Mucosa of stomach (tissue), 1 donor: ENCODE measurements around the gene WLS.

Experiments used
- H3K27me3 ChIP-seq: one replicate; pipeline ENCODE4 v1.7.0; 2013; ENCODE audit warnings: mild to moderate bottlenecking, low read length; ENCODE audit not compliant: control insufficient read depth, insufficient read depth
- H3K36me3 ChIP-seq: one replicate; pipeline ENCODE4 v1.7.0; 2013; ENCODE audit warnings: low read length; ENCODE audit not compliant: control insufficient read depth, insufficient read depth
- H3K4me1 ChIP-seq: one replicate; pipeline ENCODE4 v1.7.0; 2013; ENCODE audit warnings: mild to moderate bottlenecking, low read length; ENCODE audit not compliant: control insufficient read depth, insufficient read depth
- H3K4me3 ChIP-seq: one replicate; pipeline ENCODE4 v1.7.0; 2013; ENCODE audit warnings: low read length
- H3K9ac ChIP-seq: one replicate; pipeline ENCODE4 v1.7.0; 2013; ENCODE audit warnings: mild to moderate bottlenecking, low read length, moderate library complexity
- H3K9me3 ChIP-seq: one replicate; pipeline ENCODE4 v1.7.0; 2013; ENCODE audit warnings: mild to moderate bottlenecking, low read length, moderate library complexity; ENCODE audit not compliant: control insufficient read depth
- donor health status: Pancreatic carcinoma.

The WLS gene

DNA sequence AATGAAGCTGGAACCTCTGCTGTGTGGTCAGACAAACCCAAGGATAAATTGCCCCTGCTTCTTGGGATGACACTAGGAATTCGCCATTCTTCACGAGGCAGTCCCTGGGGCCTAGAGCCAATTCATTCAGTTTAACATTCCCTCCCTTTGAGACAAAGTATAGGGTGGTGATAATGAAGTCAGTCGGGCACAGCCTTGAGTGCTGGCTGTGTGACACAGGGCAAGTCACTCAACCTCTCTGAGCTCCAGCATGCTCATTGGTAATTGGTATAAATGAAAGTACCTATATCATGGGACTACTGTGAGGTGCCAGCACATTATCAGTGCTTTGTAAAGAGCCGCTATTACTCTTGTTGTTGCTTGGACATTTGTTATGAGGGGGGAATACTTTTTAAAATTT is 117.0 kb downstream of the WLS start:
- Histone ChIP-seq H3K9me3 (no peaks in the 10 kb centered on the region), H3K4me1 (peaks cover 13% of the 10 kb centered on the region), H3K4me3 (no peak overlapping the region), H3K36me3 (no peaks in the 10 kb centered on the region), H3K27me3 (no peaks in the 10 kb centered on the region), H3K9ac (no peak overlapping the region)

DNA sequence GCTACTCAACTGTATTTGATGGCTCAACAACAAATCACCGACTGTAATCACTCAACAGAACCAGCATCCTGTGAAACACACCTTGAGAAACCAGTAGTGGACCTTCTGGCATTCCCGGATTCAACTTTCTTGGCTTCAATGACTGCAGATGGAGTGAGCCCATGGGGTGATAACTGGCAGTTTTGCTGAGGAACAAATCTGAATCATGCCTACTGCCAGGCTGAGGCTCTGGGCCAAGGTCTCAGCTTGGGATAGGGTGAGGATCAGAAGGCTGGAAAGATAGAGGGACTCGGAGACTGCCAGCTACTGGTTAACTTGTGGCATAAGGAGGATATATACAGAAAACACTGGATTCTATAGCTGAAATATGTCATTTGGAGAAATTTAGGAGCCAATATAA is 118.4 kb downstream of the WLS start:
- Histone ChIP-seq H3K36me3 (no peaks in the 10 kb centered on the region), H3K9me3 (no peaks in the 10 kb centered on the region), H3K4me3 (no peak overlapping the region), H3K4me1 (peaks cover 13% of the 10 kb centered on the region), H3K9ac (no peak overlapping the region), H3K27me3 (no peaks in the 10 kb centered on the region)

DNA sequence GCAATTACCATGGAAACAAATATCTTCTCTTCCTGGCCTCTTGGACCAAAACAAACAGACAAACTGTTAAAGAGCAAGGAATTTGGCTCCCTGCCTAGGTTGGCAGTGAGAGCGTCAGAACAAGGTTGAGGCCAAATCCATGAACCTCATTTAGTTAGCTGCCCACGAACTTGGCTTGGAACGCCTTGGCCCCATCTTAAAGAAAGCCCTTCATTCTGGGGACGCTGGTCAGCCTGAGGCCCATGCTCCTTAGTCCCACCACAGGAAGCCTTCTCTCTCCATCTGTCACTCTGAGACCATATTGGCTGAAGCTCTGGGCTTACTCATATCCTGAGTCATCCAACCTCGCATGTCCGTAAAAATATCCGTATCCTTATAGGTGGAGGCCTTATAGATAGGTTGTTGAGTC is 119.5 kb downstream of the WLS start:
- no peaks in the 10 kb centered on the region for H3K36me3 ChIP-seq
- H3K27me3 ChIP-seq, result no peaks in the 10 kb centered on the region
- H3K9ac ChIP-seq, result no peak overlapping the region
- no peak overlapping the region for H3K4me3 ChIP-seq
- peaks cover 13% of the 10 kb centered on the region for H3K4me1 ChIP-seq
- H3K9me3 ChIP-seq, result no peaks in the 10 kb centered on the region

DNA sequence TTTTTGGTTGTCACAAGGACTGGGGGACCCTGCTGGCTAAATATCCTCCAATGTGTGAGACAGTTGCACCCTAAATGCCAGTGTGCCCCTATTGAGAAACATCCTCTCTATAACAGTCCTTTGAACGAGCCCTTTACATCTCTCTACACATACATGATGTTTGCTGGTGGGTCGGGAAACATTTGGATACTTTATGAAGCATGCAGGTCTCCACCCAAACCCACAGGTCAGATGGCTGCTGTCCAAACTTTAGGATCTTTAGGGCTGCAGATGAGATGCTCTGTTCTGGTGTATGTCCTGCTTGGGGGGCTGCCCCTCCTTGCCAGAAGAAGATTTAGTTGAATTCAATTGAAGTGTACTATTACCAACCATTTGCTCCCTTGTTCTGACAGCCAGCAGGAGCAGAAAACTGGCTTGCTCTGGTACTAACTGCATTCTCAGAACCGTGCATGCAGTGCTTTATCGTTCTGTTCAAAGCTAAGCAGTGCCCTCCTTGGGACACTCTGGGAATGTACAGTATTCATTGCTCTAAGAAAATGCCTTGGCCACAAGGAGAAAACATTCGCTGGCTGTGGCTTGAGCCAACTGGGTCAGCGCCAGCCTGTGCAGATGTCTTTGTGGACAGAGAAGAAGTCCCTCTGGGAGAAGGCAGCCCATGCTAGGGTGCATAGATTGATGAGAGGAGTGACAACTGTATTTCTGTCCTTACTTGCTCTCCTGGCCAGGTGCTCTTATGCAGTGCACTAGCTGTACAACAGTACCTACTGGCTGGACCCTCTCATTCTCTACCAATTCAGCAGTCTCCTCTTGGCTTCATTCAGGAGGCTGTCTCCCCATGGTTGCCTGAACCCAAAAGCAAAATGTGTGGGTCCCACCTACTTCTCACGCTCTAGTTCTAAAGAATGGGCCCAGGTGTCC is 120.5 kb downstream of the WLS start:
- no peaks in the 10 kb centered on the region for H3K36me3 ChIP-seq
- H3K4me3 ChIP-seq, result no peak overlapping the region
- no peaks in the 10 kb centered on the region for H3K27me3 ChIP-seq
- peaks cover 9% of the 10 kb centered on the region for H3K4me1 ChIP-seq
- H3K9ac ChIP-seq, result no peak overlapping the region
- no peaks in the 10 kb centered on the region for H3K9me3 ChIP-seq

DNA sequence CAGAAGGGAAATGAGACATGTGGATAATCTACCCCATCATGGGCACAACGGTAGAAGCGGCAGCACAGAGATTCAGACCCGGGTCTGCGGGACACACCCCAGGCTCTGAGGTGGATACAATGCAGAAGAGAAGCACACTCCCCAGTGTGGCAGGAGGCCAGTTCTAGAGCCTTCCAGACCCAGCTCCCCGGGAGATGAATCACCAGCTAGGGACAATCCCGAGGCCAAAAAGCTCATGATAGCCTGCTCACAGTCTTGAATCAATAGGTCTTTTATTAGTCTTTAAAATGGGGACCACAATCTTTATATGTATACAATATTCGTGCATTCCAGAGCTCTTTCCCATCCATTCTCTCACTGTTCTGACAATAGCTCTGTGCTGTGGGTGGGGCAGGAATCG is 124.6 kb downstream of the WLS start:
- H3K4me1 ChIP-seq, result peaks cover 9% of the 10 kb centered on the region
- H3K9ac ChIP-seq, result no peak overlapping the region
- no peaks in the 10 kb centered on the region for H3K36me3 ChIP-seq
- no peak overlapping the region for H3K4me3 ChIP-seq
- no peaks in the 10 kb centered on the region for H3K27me3 ChIP-seq
- H3K9me3 ChIP-seq, result no peaks in the 10 kb centered on the region

DNA sequence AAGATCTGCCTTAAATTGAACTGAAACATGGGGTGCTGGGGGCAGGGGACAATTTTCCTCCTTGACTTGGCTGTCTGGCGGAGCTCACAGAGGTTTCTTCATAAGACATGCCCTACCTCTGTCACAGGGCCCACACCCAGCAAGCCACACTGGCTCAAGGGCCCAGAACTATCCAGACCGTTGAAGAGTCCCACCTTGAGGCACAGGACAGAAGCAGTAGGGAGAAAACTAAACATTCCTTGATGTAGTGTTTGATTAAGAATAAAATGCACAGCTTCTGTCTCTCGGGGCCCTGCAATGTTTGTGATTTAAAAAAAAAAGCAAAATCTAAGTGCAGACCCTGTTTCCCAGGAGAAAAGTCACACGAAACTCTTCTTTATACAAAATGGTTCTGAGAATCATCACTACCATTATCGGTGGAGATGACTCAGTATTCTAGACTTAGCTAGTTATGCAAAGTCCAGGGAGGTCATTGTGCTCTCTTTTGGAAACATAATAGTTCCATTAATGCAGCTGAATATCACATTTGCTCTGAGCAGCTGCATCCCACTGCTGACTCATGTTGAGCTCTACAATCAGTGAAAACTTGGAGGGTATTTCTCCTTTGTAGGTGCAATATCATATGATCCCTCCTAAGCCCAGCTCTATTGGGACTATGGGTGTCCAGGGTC is 128.3 kb downstream of the WLS start:
- no peaks in the 10 kb centered on the region for H3K27me3 ChIP-seq
- no peaks in the 10 kb centered on the region for H3K36me3 ChIP-seq
- H3K4me1 ChIP-seq, result no peaks in the 10 kb centered on the region
- no peak overlapping the region for H3K9ac ChIP-seq
- no peaks in the 10 kb centered on the region for H3K9me3 ChIP-seq
- H3K4me3 ChIP-seq, result no peak overlapping the region

DNA sequence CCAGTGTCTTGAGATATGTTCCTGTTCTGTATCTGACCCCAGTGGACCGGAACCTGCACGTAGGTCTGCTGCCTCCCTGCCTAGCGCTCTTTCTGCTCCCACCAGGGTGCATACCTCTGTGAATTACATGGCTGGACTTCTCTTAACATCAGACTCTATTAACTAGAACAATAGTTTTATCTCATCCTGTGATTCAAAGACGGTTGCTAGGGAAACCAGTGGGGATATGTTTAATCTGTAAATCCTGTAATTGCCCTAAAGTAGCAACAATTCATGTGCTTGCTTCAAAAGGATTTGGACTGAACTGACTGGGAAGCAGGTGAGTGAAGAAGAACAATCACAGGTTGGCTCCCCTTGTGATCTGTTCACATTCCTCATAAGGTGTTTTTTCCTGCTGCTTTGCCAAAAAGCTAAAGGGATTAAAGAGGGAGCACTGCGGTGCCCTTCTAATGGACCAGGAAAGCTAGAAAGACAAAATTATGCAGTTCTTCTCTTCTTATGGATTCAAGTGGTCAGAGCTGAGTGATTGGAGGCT is 129.2 kb downstream of the WLS start:
- Histone ChIP-seq H3K36me3 (no peaks in the 10 kb centered on the region), H3K4me1 (no peaks in the 10 kb centered on the region)

DNA sequence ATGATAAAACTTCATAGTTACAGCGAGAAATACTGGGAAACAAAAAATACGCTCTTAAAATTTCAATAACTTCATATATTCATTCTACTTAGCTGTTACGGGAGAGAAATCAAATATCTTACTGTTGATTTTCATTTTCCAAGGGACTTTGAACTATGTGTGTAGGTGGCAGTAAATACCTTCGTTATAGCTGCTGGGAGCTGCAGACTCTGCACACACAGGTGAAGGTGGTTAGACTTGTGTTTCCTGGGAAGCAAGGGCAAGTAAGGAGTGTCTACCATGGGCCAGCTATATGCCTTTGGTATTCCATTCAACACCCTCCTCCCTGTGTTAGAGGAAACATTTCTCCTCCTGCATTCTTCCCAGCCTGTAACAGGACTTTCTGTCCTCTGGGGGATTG is 130.5 kb downstream of the WLS start:
- no peaks in the 10 kb centered on the region for H3K36me3 ChIP-seq
- no peaks in the 10 kb centered on the region for H3K9me3 ChIP-seq
- no peaks in the 10 kb centered on the region for H3K4me1 ChIP-seq
- no peak overlapping the region for H3K4me3 ChIP-seq
- no peak overlapping the region for H3K9ac ChIP-seq
- H3K27me3 ChIP-seq, result no peaks in the 10 kb centered on the region

More for the DNA sequence above, 129.2 kb downstream of the WLS start:
- Histone ChIP-seq H3K27me3 (no peaks in the 10 kb centered on the region), H3K9ac (no peak overlapping the region), H3K4me3 (no peak overlapping the region), H3K9me3 (no peaks in the 10 kb centered on the region)

DNA sequence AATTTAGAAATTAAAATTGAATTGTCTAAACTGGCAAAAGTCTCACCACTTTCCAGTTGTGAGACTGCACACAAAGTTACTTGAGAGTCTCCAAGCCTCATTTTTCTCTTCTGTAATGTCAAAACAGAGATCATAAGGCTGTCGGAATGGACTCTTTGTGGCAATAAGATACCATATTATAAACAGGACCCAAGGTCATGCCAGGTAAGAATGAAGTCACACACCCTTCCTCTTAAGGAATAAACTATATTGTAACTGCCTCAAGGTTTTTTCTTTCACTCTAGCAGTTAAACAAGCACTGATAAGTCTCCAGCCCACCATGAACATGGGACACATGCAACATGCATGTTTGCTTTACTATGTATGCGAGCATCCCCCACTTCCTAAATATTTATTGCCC is 131.8 kb downstream of the WLS start:
- no peak overlapping the region for H3K9ac ChIP-seq
- no peaks in the 10 kb centered on the region for H3K9me3 ChIP-seq
- no peaks in the 10 kb centered on the region for H3K27me3 ChIP-seq

DNA sequence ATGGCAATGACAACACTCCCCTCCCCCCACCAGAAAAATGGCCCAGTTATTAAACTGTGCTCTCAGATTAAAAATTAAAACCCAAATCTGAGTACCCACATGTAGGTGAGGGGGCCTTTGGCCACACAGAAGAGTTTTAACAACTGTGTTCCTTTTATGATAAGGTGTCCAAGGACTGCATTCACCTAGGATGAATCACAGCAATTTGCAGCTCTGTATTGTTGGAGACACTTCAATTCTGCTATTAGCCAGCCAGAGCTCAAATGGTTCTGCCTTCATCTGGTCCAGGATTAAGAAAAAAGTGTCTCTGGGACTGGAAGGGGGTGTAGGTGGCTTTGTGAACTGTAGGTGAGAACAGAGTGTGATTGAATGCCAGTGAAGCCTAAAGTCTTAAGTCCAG is 138.6 kb downstream of the WLS start:
- Histone ChIP-seq H3K4me3 (no peak overlapping the region), H3K4me1 (no peaks in the 10 kb centered on the region), H3K36me3 (no peaks in the 10 kb centered on the region), H3K27me3 (no peaks in the 10 kb centered on the region), H3K9ac (no peak overlapping the region), H3K9me3 (no peaks in the 10 kb centered on the region)

More for the DNA sequence above, 131.8 kb downstream of the WLS start:
- Histone ChIP-seq H3K4me1 (no peaks in the 10 kb centered on the region), H3K4me3 (no peak overlapping the region), H3K36me3 (no peaks in the 10 kb centered on the region)

DNA sequence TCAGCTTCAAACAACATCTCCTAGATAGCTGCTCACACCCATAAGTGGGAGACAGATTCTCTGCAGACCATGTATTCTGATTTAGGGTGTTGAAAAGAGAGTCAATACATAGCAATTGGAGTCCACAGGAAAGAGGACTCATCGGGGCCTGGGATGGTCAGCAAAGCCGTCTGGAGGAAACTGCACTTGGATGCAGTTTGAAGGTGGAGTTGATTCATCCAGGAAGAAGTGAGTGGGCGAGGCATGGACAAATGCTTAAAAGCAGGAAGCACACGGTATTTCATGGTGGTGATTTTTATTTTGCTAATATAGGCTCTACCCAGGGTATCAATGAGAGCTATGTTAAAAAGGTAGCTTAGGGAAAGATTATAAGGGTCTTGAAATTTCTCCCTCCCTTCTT is 145.1 kb downstream of the WLS start:
- no peak overlapping the region for H3K9ac ChIP-seq
- no peak overlapping the region for H3K4me3 ChIP-seq
- H3K4me1 ChIP-seq, result no peaks in the 10 kb centered on the region
- H3K27me3 ChIP-seq, result no peaks in the 10 kb centered on the region
- H3K36me3 ChIP-seq, result no peaks in the 10 kb centered on the region
- no peaks in the 10 kb centered on the region for H3K9me3 ChIP-seq

DNA sequence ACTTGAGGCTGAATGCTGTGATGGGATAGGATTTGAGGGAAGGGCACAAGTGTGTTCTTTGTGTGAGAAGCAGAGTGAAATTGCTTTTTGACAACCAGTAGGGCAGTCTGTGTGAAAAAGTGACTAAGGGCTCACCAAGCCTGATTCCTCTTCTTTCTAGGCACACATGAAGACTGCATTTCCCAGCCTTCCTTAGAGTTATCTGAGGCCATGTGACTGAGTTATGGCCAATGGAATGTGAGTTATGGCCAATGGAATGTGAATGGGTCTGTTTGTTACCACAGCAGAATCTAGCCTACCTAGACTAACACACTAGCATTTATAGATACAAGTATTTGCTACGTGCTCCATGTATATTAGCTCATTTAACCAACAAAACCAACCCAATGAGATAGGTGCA is 146.6 kb downstream of the WLS start:
- no peaks in the 10 kb centered on the region for H3K4me1 ChIP-seq
- no peaks in the 10 kb centered on the region for H3K9me3 ChIP-seq
- no peaks in the 10 kb centered on the region for H3K27me3 ChIP-seq
- no peak overlapping the region for H3K9ac ChIP-seq
- no peaks in the 10 kb centered on the region for H3K36me3 ChIP-seq
- no peak overlapping the region for H3K4me3 ChIP-seq
